ENCODE data around the gene SRBD1. TPM values are rescaled to one million over a fixed set of nuclear protein-coding genes. Genes with fewer than 3 reads are reported as not detected.

Gene SRBD1
- polyA plus RNA-seq, 1 donor (not counting 4 experiments of a cell fraction or from before 2014, with no cell fraction given), result 8.8 TPM

DNA sequence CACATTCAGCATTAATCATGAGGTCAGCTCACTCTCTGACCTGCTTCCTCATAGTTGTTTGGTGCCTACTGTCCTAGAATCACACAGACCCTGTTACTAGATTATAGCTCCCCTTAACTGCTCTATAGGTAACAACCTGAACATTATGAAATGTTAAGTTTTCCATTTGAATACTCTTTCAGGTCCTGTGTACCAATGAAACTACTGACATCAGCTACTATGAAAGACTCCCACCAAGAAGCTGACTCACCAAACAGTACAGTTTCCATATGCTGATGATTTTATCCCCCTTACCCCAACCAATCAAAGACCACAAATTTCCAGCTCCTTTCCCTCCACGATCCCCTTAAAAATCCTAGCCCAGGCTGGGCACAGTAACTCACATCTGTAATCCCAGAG lies 56.3 kb downstream of the SRBD1 start:
- H3K9me1 ChIP-seq (ENCODE audit: control insufficient read depth, extremely low read depth, insufficient read depth, low read length), result no peaks in the 10 kb centered on the region
- no peaks in the 10 kb centered on the region for H4K20me1 ChIP-seq (ENCODE audit: control insufficient read depth, extremely low read depth, insufficient read depth, low read length)
- no peak overlapping the region for H3K9ac ChIP-seq (ENCODE audit: control insufficient read depth, extremely low read depth, insufficient read depth, low read length)
- no peaks in the 10 kb centered on the region for H3K79me2 ChIP-seq (ENCODE audit: control insufficient read depth, insufficient read depth, low read length)
- no peaks in the 10 kb centered on the region for H3K27me3 ChIP-seq (ENCODE audit: control insufficient read depth, extremely low read depth, insufficient read depth, low read length)
- FAIRE-seq, result peak; percentile 51
- H2AFZ ChIP-seq (ENCODE audit: control insufficient read depth, low read length), result no peak overlapping the region
- H3K9me3 ChIP-seq (ENCODE audit: control insufficient read depth, low read depth, low read length), result no peaks in the 10 kb centered on the region
- H3K4me3 ChIP-seq (ENCODE audit: control insufficient read depth in 2 of 3, extremely low read depth in 1 of 3, insufficient read depth in 2 of 3, low read depth in 1 of 3, low read length in 3 of 3), result no peak overlapping the region
- H3K36me3 ChIP-seq (ENCODE audit: control insufficient read depth in 2 of 2, extremely low read depth in 1 of 2, insufficient read depth in 2 of 2, low read length in 2 of 2), result peaks cover 2% of the 10 kb centered on the region in 2 experiments
- H3K27ac ChIP-seq (ENCODE audit: control insufficient read depth, insufficient read depth, low read length), result no peak overlapping the region
- TF ChIP-seq CTCF (optimal IDR thresholded peaks at IDR 0.05 in 1 of 3, IDR thresholded peaks at IDR 0.05 in 1 of 3, conservative IDR thresholded peaks at IDR 0.05 in 1 of 3; ENCODE audit: extremely low read depth in 1 of 3, insufficient read depth in 2 of 3, low read length in 3 of 3), result no peak
- no peak for TF ChIP-seq EZH2 (IDR thresholded peaks at IDR 0.05; ENCODE audit: low read length)
- DNase-seq (ENCODE audit: low read depth, low spot score), result no peak
- no peak overlapping the region for H3K4me2 ChIP-seq (ENCODE audit: control insufficient read depth, extremely low read depth, insufficient read depth, low read depth, low read length)
- H3K4me1 ChIP-seq (ENCODE audit: control insufficient read depth, extremely low read depth, insufficient read depth, low read length), result no peaks in the 10 kb centered on the region
- dilution Hi-C loops (cut with MboI; ENCODE audit: extremely low pct_ligation_motif_present, low sequenced_read_pairs), result no loop called here

- peaks cover 2% of the 10 kb centered on the region in 2 experiments for H3K36me3 ChIP-seq (ENCODE audit: control insufficient read depth in 2 of 2, extremely low read depth in 1 of 2, insufficient read depth in 2 of 2, low read length in 2 of 2)
Observed at GRCh38 chr2:45554073-45554741, 56.9 kb downstream of the SRBD1 start.

More at GRCh38 chr2:45554073-45554741, 56.9 kb downstream of the SRBD1 start:
- Histone ChIP-seq H3K4me3 (ENCODE audit: control insufficient read depth in 2 of 3, extremely low read depth in 1 of 3, insufficient read depth in 2 of 3, low read depth in 1 of 3, low read length in 3 of 3) (no peak overlapping the region), H3K27ac (ENCODE audit: control insufficient read depth, insufficient read depth, low read length) (no peak overlapping the region), H3K4me2 (ENCODE audit: control insufficient read depth, extremely low read depth, insufficient read depth, low read depth, low read length) (no peak overlapping the region), H2AFZ (ENCODE audit: control insufficient read depth, low read length) (no peak overlapping the region), H3K4me1 (ENCODE audit: control insufficient read depth, extremely low read depth, insufficient read depth, low read length) (no peaks in the 10 kb centered on the region), H3K9ac (ENCODE audit: control insufficient read depth, extremely low read depth, insufficient read depth, low read length) (no peak overlapping the region), H3K79me2 (ENCODE audit: control insufficient read depth, insufficient read depth, low read length) (no peaks in the 10 kb centered on the region), H4K20me1 (ENCODE audit: control insufficient read depth, extremely low read depth, insufficient read depth, low read length) (no peaks in the 10 kb centered on the region), H3K9me3 (ENCODE audit: control insufficient read depth, low read depth, low read length) (no peaks in the 10 kb centered on the region), H3K27me3 (ENCODE audit: control insufficient read depth, extremely low read depth, insufficient read depth, low read length) (no peaks in the 10 kb centered on the region), H3K9me1 (ENCODE audit: control insufficient read depth, extremely low read depth, insufficient read depth, low read length) (no peaks in the 10 kb centered on the region)
- DNase-seq (ENCODE audit: low read depth, low spot score) (no peak), FAIRE-seq (no peak)
- dilution Hi-C loops (cut with MboI; ENCODE audit: extremely low pct_ligation_motif_present, low sequenced_read_pairs), result no loop called here
- TF ChIP-seq EZH2 (IDR thresholded peaks at IDR 0.05; ENCODE audit: low read length), result no peak
- no peak for TF ChIP-seq CTCF (optimal IDR thresholded peaks at IDR 0.05 in 1 of 3, IDR thresholded peaks at IDR 0.05 in 1 of 3, conservative IDR thresholded peaks at IDR 0.05 in 1 of 3; ENCODE audit: extremely low read depth in 1 of 3, insufficient read depth in 2 of 3, low read length in 3 of 3)
